ENCODE measurements around the gene PGLYRP4.
"Not testable (repeated sequence)": the region's sequence is repeated elsewhere in the genome, so short reads cannot be mapped to it uniquely, and the experiment has no call there.

The PGLYRP4 gene

GRCh38 chr1:153355445-153356071 lies 6.9 kb upstream of the PGLYRP4 start:
- DNase-seq, result peak; percentile 33

- DNase-seq, result no peak
Observed at GRCh38 chr1:153354515-153355193, 6.0 kb upstream of the PGLYRP4 start.

GRCh38 chr1:153353226-153353947 lies 4.7 kb upstream of the PGLYRP4 start:
- DNase-seq, result no peak

GRCh38 chr1:153352523-153352922 lies 3.9 kb upstream of the PGLYRP4 start:
- DNase-seq, result peak; percentile 65

- DNase-seq, result no peak
Observed at GRCh38 chr1:153350321-153350957, 1.8 kb upstream of the PGLYRP4 start.

- no peak for DNase-seq
Observed at GRCh38 chr1:153349363-153350320, 1.0 kb upstream of the PGLYRP4 start.

- DNase-seq, result no peak
Observed at GRCh38 chr1:153347856-153348255, 785 bp downstream of the PGLYRP4 start.

GRCh38 chr1:153347049-153347448 lies 1.6 kb downstream of the PGLYRP4 start:
- not testable (repeated sequence) for DNase-seq

GRCh38 chr1:153346077-153346723 lies 2.4 kb downstream of the PGLYRP4 start:
- DNase-seq, result no peak

GRCh38 chr1:153345187-153346076 lies 3.2 kb downstream of the PGLYRP4 start:
- DNase-seq, result no peak

GRCh38 chr1:153344718-153345025 lies 4.0 kb downstream of the PGLYRP4 start:
- no peak for DNase-seq

- DNase-seq, result no peak
Observed at GRCh38 chr1:153343811-153344717, 4.6 kb downstream of the PGLYRP4 start.

- no peak for DNase-seq
Observed at GRCh38 chr1:153343040-153343681, 5.5 kb downstream of the PGLYRP4 start.

GRCh38 chr1:153342178-153342577 lies 6.5 kb downstream of the PGLYRP4 start:
- no peak for DNase-seq

- no peak for DNase-seq
Observed at GRCh38 chr1:153341431-153341934, 7.2 kb downstream of the PGLYRP4 start.

- DNase-seq, result no peak
Observed at GRCh38 chr1:153340356-153340755, 8.3 kb downstream of the PGLYRP4 start.

- no peak for DNase-seq
Observed at GRCh38 chr1:153339802-153340201, 8.8 kb downstream of the PGLYRP4 start.

GRCh38 chr1:153337980-153338853 lies 10.4 kb downstream of the PGLYRP4 start:
- DNase-seq, result no peak
